Measurements from ENCODE around the gene ALDH3B2.
"Not testable (repeated sequence)": the region's sequence is repeated elsewhere in the genome, so short reads cannot be mapped to it uniquely, and the experiment has no call there.

Gene ALDH3B2

GRCh38 chr11:67659651-67660165, 14.7 kb downstream of the ALDH3B2 start:
- not testable (repeated sequence) for DNase-seq

GRCh38 chr11:67657300-67657699, 17.1 kb downstream of the ALDH3B2 start:
- no peak for DNase-seq

DNA sequence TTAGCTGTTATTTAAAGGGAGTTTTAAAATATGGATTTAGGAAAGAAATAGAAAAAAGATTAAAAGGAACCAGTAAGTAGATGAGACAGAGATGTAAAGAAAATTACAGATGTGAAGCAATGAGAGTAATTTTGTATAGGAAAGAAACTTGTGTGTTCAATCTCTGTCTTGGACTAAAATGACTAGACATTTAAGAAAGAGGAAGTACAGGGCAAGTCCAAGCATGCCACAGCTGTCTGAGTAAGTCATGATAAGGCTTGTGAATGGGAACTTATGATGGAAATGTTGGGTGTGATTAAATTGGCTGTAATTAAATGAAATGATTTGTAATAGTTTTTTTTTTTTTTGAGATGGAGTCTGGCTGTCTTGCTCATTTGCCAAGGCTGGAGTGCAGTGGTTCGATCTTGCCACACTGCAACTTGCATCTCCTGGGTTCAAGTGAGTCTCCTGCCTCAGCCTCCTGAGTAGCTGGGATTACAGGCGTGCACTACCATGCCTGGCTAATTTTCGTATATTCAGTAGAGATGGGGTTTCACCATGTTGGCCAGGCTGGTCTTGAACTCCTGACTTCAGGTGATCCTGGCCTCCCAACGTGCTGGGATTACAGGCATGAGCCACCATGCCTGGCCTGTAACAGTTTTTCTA, 18.0 kb downstream of the ALDH3B2 start:
- DNase-seq: no peak

DNA sequence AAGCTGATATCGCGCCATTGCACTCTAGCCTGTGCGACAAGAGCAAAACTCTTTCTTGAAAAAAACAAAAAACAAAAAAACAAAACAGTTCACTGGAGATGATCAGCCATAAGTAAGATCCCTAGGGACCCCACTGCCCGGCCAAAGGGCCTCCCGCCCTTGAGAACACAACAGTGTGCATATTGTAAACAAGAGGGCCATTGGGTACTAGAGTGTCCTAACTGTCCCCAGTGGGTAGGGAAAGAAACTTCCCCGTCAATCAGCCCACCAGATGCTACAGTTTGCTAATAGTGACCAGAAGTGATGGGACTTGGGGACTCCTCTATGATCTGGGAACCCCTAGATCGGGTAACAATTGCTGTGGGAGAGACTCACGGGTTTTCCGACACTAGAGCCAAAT, 20.2 kb downstream of the ALDH3B2 start:
- no peak for DNase-seq

DNA sequence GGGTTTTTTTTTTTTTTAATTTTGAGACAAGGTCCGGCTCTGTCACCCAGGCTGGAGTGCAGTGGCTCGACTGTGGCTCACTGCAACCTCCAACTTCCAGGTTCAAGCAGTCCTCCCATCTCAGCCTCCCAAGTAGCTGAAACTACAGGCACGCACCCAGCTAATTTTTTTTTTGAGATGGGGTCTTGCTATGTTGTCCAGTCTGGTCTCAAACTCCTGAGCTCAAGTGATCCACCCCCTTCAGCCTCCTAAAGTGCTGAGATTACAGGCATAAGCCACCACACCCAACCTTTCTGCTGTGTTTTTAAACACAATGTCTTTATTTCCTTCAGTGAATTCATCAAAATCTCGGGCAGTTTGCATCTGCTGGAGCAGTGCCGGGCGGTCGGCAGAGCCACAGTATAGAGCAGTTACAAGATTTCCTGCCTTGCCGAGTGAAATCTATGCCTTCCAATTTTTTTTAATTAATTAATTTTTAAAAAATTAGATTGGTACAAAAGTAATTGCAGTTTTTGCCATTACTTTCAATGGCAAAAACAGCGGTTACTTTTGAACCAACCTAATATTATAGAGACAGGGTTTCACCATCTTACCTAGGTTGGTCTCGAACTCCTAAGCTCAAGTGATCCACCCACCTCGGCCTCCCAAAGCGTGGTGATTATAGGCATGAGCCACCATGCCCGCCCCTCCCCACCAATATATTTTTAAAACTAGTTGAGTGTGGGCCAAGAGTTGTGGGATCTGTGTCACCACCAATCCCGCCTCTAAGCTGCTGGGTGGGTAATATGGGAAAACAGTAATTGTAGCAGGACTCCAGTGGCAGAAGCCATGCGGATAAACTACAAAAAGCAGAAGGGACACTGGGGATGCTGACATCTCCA, 21.2 kb downstream of the ALDH3B2 start:
- DNase-seq: peak; percentile 21

GRCh38 chr11:67651976-67652781, 22.2 kb downstream of the ALDH3B2 start:
- DNase-seq: no peak

- DNase-seq: no peak
Measured at GRCh38 chr11:67649634-67650510, 24.6 kb downstream of the ALDH3B2 start.

GRCh38 chr11:67648796-67649613, 25.4 kb downstream of the ALDH3B2 start:
- DNase-seq: peak; percentile 55

GRCh38 chr11:67648140-67648795, 26.2 kb downstream of the ALDH3B2 start:
- peak; percentile 20 for DNase-seq

- DNase-seq: peak; percentile 13
Measured at GRCh38 chr11:67647471-67647870, 27.0 kb downstream of the ALDH3B2 start.

GRCh38 chr11:67646535-67647336, 27.7 kb downstream of the ALDH3B2 start:
- peak; percentile 24 for DNase-seq

DNA sequence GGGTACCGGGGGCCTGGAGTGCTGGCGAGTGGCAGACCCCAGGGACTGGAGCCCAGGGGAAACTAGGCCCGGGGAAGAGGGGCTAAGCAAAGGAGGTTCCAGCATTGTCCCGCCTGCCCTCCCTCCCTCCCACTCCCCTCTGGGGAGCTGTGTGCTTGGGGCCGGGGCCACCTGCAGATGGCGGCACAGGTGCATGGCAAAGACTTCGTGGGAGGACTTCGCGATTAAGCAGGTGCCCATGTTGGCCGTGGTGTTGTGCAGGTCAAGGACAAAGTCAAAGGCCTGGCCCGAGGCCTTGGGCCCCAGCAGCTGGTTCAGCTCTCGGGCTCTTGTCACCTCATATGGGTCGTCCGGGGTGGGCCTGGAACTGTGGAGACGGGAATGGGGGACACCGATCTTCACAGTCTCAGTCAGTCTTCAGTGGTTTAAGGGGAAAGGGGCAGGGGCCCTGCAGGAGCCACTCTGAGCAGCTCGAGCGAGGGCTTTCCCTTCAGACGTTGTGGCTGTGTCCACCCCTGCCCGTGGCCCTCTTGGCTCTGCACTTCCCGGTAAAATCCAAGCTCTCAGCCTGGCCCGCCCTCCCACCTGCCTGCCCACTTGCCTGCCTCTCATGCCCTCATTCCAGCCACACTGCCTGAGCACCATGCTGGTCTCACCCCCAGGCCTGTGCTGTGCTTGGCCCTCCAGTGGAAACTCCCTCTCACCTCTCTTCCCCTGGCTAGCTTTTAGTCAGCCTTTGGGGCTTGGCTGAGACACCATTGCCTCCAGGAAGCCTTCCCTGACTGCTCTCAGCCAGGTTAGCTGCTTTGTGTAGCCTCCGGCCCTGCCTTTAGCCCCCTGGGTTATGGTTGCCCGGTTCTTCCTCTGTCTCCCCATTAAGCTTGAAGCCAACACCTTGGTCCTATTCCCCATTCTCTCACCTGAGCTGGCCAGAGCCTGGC, 28.6 kb downstream of the ALDH3B2 start:
- peak; percentile 20 for DNase-seq

- DNase-seq: peak; percentile 10
Measured at GRCh38 chr11:67644472-67645418, 29.7 kb downstream of the ALDH3B2 start.

GRCh38 chr11:67644042-67644441, 30.4 kb downstream of the ALDH3B2 start:
- no peak for DNase-seq

DNA sequence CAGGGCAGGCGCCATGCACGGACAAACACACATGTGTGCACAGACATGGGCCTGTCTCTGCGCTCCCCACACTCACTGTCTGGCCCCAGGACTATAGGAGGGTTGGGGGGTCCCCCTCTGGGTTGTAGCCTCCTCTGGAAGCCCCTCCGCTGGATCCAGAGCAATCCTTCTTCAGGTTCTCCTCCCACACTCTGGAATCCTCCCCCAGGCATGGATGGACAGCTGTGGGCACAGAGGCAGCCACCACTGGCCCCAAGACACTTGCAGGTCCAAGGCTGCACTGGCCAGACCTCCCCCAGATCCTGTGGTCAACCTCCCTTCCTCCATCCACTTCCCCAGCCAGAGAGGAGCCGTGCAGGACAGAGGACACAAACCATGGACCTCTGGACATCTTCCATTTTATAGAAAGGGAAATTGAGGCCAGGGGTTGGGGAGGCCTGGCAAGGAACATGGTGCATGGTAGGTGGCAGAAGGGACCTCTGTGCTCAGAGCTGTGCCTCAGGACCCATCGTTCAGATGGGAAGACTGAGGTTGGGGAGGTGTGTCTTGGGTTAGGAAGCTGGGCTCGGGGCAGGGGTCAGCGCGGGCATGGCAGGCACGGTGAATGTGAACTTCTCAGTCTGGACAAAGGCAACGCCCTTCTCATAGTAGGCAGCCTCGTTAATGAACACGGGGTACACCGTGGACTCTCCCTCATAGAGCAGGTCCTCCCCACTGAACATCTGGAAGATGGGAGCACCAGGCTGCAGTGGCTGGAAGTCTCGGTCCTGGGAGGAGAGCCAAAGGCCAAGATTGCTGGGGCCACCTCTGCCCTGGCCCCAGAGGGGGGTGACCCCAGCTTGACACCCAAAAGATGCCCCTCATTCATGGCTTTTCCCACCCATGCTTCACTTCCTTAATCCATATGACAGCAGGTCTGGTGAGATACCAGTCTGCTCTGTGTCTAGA, 32.0 kb downstream of the ALDH3B2 start:
- no peak for DNase-seq
